GM18517 (cell line): ENCODE results near the gene PAM16.
A peak's percentile ranks its signal among the peaks of the same experiment; 100 is the strongest.
"Not testable (repeated sequence)": the region's sequence is repeated elsewhere in the genome, so short reads cannot be mapped to it uniquely, and the experiment has no call there.

Experiments
- ATAC-seq: cut with Tn5 transposase; IDR thresholded peaks from one replicate; pipeline ENCODE4 v1.9.1; 2021; ENCODE audit warnings: mild to moderate bottlenecking, moderate library complexity; ENCODE audit not compliant: unreplicated experiment

The PAM16 gene

GRCh38 chr16:4350787-4351659, at the start of gene PAM16:
Gene PAM16 (minus strand): TSS chr16:4351321. CDS start chr16:4351234, 87 bp downstream.
- ATAC-seq = peak; percentile 79

GRCh38 chr16:4399001-4399730, 48.0 kb upstream of the PAM16 start:
- no peak for ATAC-seq

- no peak for ATAC-seq
Observed at GRCh38 chr16:4395055-4395726, 44.1 kb upstream of the PAM16 start.

- not testable (repeated sequence) for ATAC-seq
Observed at GRCh38 chr16:4393850-4394249, 42.7 kb upstream of the PAM16 start.

GRCh38 chr16:4393240-4393600, 42.1 kb upstream of the PAM16 start:
- ATAC-seq = no peak

GRCh38 chr16:4392382-4393239, 41.5 kb upstream of the PAM16 start:
- ATAC-seq = no peak

GRCh38 chr16:4391631-4392381, 40.7 kb upstream of the PAM16 start:
- no peak for ATAC-seq

- ATAC-seq = no peak
Observed at GRCh38 chr16:4390266-4391260, 39.4 kb upstream of the PAM16 start.

GRCh38 chr16:4389051-4389955, 38.2 kb upstream of the PAM16 start:
- no peak for ATAC-seq

- ATAC-seq = no peak
Observed at GRCh38 chr16:4388271-4389021, 37.3 kb upstream of the PAM16 start.

GRCh38 chr16:4387781-4388180, 36.7 kb upstream of the PAM16 start:
- no peak for ATAC-seq

- ATAC-seq = no peak
Observed at GRCh38 chr16:4386951-4387565, 35.9 kb upstream of the PAM16 start.

- no peak for ATAC-seq
Observed at GRCh38 chr16:4386451-4386805, 35.3 kb upstream of the PAM16 start.

GRCh38 chr16:4385789-4386450, 34.8 kb upstream of the PAM16 start:
- no peak for ATAC-seq

GRCh38 chr16:4385066-4385788, 34.1 kb upstream of the PAM16 start:
- ATAC-seq = no peak
